ENCODE results near the gene RAB30. TPM values are rescaled to one million over a fixed set of nuclear protein-coding genes. Genes with fewer than 3 reads are reported as not detected.

The RAB30 gene
- total RNA-seq, 2 donors from 2014 or later = 8.4 to 15.8 TPM

GRCh38 chr11:82998697-82999096, 73.0 kb downstream of the RAB30 start:
- H3K27ac ChIP-seq (ENCODE audit: low read depth, low read length) = no peak overlapping the region
- no peaks in the 10 kb centered on the region for H3K9me3 ChIP-seq (ENCODE audit: control insufficient read depth, low read length)
- H3K9ac ChIP-seq (ENCODE audit: extremely low read depth, low read length, poor library complexity, severe bottlenecking) = no peak overlapping the region
- no peaks in the 10 kb centered on the region for H3K36me3 ChIP-seq (ENCODE audit: control insufficient read depth, insufficient read depth, low read length)
- TF ChIP-seq, protein P1, sequence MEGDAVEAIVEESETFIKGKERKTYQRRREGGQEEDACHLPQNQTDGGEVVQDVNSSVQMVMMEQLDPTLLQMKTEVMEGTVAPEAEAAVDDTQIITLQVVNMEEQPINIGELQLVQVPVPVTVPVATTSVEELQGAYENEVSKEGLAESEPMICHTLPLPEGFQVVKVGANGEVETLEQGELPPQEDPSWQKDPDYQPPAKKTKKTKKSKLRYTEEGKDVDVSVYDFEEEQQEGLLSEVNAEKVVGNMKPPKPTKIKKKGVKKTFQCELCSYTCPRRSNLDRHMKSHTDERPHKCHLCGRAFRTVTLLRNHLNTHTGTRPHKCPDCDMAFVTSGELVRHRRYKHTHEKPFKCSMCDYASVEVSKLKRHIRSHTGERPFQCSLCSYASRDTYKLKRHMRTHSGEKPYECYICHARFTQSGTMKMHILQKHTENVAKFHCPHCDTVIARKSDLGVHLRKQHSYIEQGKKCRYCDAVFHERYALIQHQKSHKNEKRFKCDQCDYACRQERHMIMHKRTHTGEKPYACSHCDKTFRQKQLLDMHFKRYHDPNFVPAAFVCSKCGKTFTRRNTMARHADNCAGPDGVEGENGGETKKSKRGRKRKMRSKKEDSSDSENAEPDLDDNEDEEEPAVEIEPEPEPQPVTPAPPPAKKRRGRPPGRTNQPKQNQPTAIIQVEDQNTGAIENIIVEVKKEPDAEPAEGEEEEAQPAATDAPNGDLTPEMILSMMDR (conservative IDR thresholded peaks at IDR 0.05) = no peak
- WGBS, 2 experiments (ENCODE audit: insufficient coverage in 1 of 2, insufficient read length in 1 of 2) = 89 to 90% methylated on average over 2 of the region's 2 CpGs
- H3K27ac Mint-ChIP-seq = no peak overlapping the region
- H3K27me3 Mint-ChIP-seq (ENCODE audit: insufficient read depth) = no peaks in the 10 kb centered on the region
- no peak overlapping the region for H3K4me3 Mint-ChIP-seq
- no peak for DNase-seq
- no peak overlapping the region for H3K4me3 ChIP-seq (ENCODE audit: low read length)
- H3K9me3 Mint-ChIP-seq = no peaks in the 10 kb centered on the region
- peaks cover 2% of the 10 kb centered on the region for H3K36me3 Mint-ChIP-seq (ENCODE audit: low read depth)
- H3K27me3 ChIP-seq (ENCODE audit: control insufficient read depth, insufficient read depth, low read length, poor library complexity, severe bottlenecking) = no peaks in the 10 kb centered on the region
- H3K4me1 ChIP-seq (ENCODE audit: control insufficient read depth, insufficient read depth, low read length) = no peaks in the 10 kb centered on the region
- peaks cover 5% of the 10 kb centered on the region for H3K4me1 Mint-ChIP-seq

DNA sequence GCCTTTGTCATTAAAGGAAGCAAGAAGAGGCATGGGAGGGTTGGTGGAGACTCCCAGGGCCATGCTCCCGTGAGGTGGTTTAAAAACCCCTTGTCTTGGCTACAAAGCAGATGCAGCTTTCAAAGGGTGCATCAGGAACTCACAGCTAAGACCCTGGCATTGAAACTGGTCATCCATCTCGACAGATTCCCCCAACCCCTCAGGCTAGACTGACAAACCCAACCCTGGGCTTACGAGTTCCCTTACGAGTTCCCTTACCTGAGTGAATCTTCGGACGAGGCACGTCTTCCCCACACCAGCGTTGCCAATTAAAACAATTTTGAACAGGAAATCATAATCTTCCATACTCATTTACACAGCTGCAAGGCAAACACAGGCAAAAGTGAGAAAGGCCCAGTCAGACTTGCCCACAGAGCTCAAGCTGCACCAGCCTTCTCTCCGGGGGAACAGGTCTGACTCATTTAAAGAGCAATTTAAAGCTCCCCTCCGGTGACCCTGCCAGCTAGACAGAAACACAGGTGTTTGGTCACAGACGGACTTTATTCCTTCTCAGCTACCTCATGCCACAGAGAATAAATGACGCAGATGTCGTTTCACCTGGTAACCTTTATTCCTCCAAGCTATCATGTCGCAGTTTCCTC, 74.6 kb downstream of the RAB30 start:
- Histone ChIP-seq H3K36me3 (ENCODE audit: control insufficient read depth, insufficient read depth, low read length) (no peaks in the 10 kb centered on the region), H3K4me1 (ENCODE audit: control insufficient read depth, insufficient read depth, low read length) (no peaks in the 10 kb centered on the region), H3K27ac (ENCODE audit: low read depth, low read length) (peak overlapping the region; percentile 30), H3K9me3 (ENCODE audit: control insufficient read depth, low read length) (no peaks in the 10 kb centered on the region), H3K4me3 (ENCODE audit: low read length) (no peak overlapping the region), H3K27me3 (ENCODE audit: control insufficient read depth, insufficient read depth, low read length, poor library complexity, severe bottlenecking) (no peaks in the 10 kb centered on the region), H3K9ac (ENCODE audit: extremely low read depth, low read length, poor library complexity, severe bottlenecking) (no peak overlapping the region)
- peaks cover 5% of the 10 kb centered on the region for H3K27me3 Mint-ChIP-seq (ENCODE audit: insufficient read depth)
- peaks cover 2% of the 10 kb centered on the region for H3K36me3 Mint-ChIP-seq (ENCODE audit: low read depth)
- 93 to 94% methylated on average over 13 to 14 of the region's 14 CpGs for WGBS, 2 experiments (ENCODE audit: insufficient coverage in 1 of 2, insufficient read length in 1 of 2)
- H3K4me1 Mint-ChIP-seq = peaks cover 5% of the 10 kb centered on the region
- TF ChIP-seq, protein P1 (conservative IDR thresholded peaks at IDR 0.05) = no peak
- H3K27ac Mint-ChIP-seq = no peak overlapping the region
- H3K4me3 Mint-ChIP-seq = no peak overlapping the region
- DNase-seq = no peak
- no peaks in the 10 kb centered on the region for H3K9me3 Mint-ChIP-seq

- 90 to 100% methylated on average over 1 to 3 of the region's 4 CpGs for WGBS, 2 experiments (ENCODE audit: insufficient coverage in 1 of 2, insufficient read length in 1 of 2)
- Histone ChIP-seq H3K4me3 (ENCODE audit: low read length) (no peak overlapping the region), H3K4me1 (ENCODE audit: control insufficient read depth, insufficient read depth, low read length) (no peaks in the 10 kb centered on the region), H3K9ac (ENCODE audit: extremely low read depth, low read length, poor library complexity, severe bottlenecking) (no peak overlapping the region), H3K27me3 (ENCODE audit: control insufficient read depth, insufficient read depth, low read length, poor library complexity, severe bottlenecking) (peaks cover 9% of the 10 kb centered on the region), H3K27ac (ENCODE audit: low read depth, low read length) (no peak overlapping the region), H3K36me3 (ENCODE audit: control insufficient read depth, insufficient read depth, low read length) (no peaks in the 10 kb centered on the region), H3K9me3 (ENCODE audit: control insufficient read depth, low read length) (no peaks in the 10 kb centered on the region)
- TF ChIP-seq, protein P1 (conservative IDR thresholded peaks at IDR 0.05) = no peak
- H3K27me3 Mint-ChIP-seq (ENCODE audit: insufficient read depth) = peaks cover 8% of the 10 kb centered on the region
- peaks cover 2% of the 10 kb centered on the region for H3K36me3 Mint-ChIP-seq (ENCODE audit: low read depth)
- H3K4me3 Mint-ChIP-seq = no peak overlapping the region
- DNase-seq = no peak
- peaks cover 5% of the 10 kb centered on the region for H3K4me1 Mint-ChIP-seq
- no peak overlapping the region for H3K27ac Mint-ChIP-seq
- no peaks in the 10 kb centered on the region for H3K9me3 Mint-ChIP-seq
These were observed 75.8 kb downstream of the RAB30 start for GRCh38 chr11:82995754-82996398.
